Ovary (tissue), 3 donors: ENCODE data around the gene TRAPPC10.

Experiments used
- EP300 ChIP-seq: sonication (generic); formaldehyde crosslinking; IDR thresholded peaks from one replicate; pipeline ENCODE4 v1.6.1; 2017; ENCODE audit warnings: antibody characterized with exemption
- POLR2A ChIP-seq: fragments of 450-650 bp; IDR thresholded peaks from one replicate; pipeline ENCODE4 v1.6.1; 2017; ENCODE audit warnings: antibody characterized with exemption, mild to moderate bottlenecking, moderate library complexity
- TF ChIP-seq, protein P1 (sequence below), 3 donors: fragments of 450-650 bp in 2 of 3; fragments of 200-600 bp in 1 of 3; IDR thresholded peaks; one replicate each; pipeline versions ENCODE4 v1.5.1 to v1.8.0; 2016 to 2022; ENCODE audit warnings: antibody characterized with exemption in 3 of 3, mild to moderate bottlenecking in 1 of 3
- donor health status: DM: no; HTN: no; CAD: no.

DNA sequence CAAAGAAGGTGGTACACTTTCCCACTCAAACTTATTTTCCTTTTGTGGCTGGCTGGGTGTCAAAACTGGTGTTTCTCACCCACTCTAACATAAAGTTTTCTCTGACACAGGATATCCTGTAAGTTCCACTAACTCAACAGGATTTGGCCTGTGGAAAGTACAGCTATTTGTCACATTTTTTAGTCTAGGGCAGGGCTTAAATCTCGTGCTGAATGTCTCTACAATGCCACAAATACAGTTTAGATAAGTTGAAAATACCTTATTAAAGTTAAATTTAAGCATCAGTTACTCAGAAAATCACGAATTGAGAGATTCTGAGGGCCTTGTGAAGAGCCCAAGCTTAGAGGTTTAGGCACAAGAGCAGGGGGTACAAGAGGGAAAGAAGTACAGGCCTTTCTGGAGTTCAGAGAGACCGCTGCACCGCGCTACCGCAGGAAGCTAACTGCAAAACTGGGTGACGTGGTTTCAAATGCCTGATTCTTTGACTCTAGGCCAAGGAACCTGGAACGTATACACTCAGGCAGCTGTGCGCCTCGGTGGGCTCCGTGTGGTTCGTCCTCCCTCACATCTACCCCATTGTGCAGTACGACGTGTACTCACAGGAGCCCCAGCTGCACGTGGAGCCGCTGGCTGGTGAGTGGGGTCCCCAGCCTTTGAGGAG is 71.7 kb downstream of the TRAPPC10 start:
- TF ChIP-seq, protein P1, sequence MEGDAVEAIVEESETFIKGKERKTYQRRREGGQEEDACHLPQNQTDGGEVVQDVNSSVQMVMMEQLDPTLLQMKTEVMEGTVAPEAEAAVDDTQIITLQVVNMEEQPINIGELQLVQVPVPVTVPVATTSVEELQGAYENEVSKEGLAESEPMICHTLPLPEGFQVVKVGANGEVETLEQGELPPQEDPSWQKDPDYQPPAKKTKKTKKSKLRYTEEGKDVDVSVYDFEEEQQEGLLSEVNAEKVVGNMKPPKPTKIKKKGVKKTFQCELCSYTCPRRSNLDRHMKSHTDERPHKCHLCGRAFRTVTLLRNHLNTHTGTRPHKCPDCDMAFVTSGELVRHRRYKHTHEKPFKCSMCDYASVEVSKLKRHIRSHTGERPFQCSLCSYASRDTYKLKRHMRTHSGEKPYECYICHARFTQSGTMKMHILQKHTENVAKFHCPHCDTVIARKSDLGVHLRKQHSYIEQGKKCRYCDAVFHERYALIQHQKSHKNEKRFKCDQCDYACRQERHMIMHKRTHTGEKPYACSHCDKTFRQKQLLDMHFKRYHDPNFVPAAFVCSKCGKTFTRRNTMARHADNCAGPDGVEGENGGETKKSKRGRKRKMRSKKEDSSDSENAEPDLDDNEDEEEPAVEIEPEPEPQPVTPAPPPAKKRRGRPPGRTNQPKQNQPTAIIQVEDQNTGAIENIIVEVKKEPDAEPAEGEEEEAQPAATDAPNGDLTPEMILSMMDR (IDR thresholded peaks at IDR 0.05) = no peak
- no peak for TF ChIP-seq POLR2A
- TF ChIP-seq EP300 = no peak
